GM18909 (cell line): ENCODE results near the gene PTPRG.
"Not testable (repeated sequence)": the region's sequence is repeated elsewhere in the genome, so short reads cannot be mapped to it uniquely, and the experiment has no call there.

Experiments
- ATAC-seq: cut with Tn5 transposase; IDR thresholded peaks from one replicate; pipeline ENCODE4 v1.9.1; 2021; ENCODE audit warnings: mild to moderate bottlenecking; ENCODE audit not compliant: unreplicated experiment, poor library complexity

PTPRG gene

GRCh38 chr3:61679026-61679425 lies 117.7 kb downstream of the PTPRG start:
- no peak for ATAC-seq

GRCh38 chr3:61680617-61681016 lies 119.2 kb downstream of the PTPRG start:
- ATAC-seq = no peak

- no peak for ATAC-seq
Measured at GRCh38 chr3:61681636-61682035, 120.3 kb downstream of the PTPRG start.

GRCh38 chr3:61682671-61683548 lies 121.5 kb downstream of the PTPRG start:
- no peak for ATAC-seq

GRCh38 chr3:61683549-61684236 lies 122.3 kb downstream of the PTPRG start:
- no peak for ATAC-seq

GRCh38 chr3:61684386-61684785 lies 123.0 kb downstream of the PTPRG start:
- no peak for ATAC-seq

- ATAC-seq = no peak
Measured at GRCh38 chr3:61685755-61686154, 124.4 kb downstream of the PTPRG start.

GRCh38 chr3:61686228-61686648 lies 124.9 kb downstream of the PTPRG start:
- ATAC-seq = no peak

- no peak for ATAC-seq
Measured at GRCh38 chr3:61687206-61687605, 125.8 kb downstream of the PTPRG start.

GRCh38 chr3:61687663-61688306 lies 126.4 kb downstream of the PTPRG start:
- ATAC-seq = no peak

- no peak for ATAC-seq
Measured at GRCh38 chr3:61688307-61688984, 127.1 kb downstream of the PTPRG start.

- ATAC-seq = no peak
Measured at GRCh38 chr3:61690016-61690415, 128.6 kb downstream of the PTPRG start.

GRCh38 chr3:61691466-61691865 lies 130.1 kb downstream of the PTPRG start:
- ATAC-seq = no peak

- no peak for ATAC-seq
Measured at GRCh38 chr3:61697301-61697700, 135.9 kb downstream of the PTPRG start.

- not testable (repeated sequence) for ATAC-seq
Measured at GRCh38 chr3:61698278-61699072, 137.1 kb downstream of the PTPRG start.

GRCh38 chr3:61699622-61700021 lies 138.3 kb downstream of the PTPRG start:
- ATAC-seq = no peak

- no peak for ATAC-seq
Measured at GRCh38 chr3:61701011-61701410, 139.6 kb downstream of the PTPRG start.

GRCh38 chr3:61702453-61702852 lies 141.1 kb downstream of the PTPRG start:
- no peak for ATAC-seq

- no peak for ATAC-seq
Measured at GRCh38 chr3:61704807-61705206, 143.4 kb downstream of the PTPRG start.

- no peak for ATAC-seq
Measured at GRCh38 chr3:61707492-61707891, 146.1 kb downstream of the PTPRG start.
